ENCODE measurements around the gene RNF225.
"Not testable (repeated sequence)": the region's sequence is repeated elsewhere in the genome, so short reads cannot be mapped to it uniquely, and the experiment has no call there.

Gene RNF225

GRCh38 chr19:58428617-58429016, 33.2 kb downstream of the RNF225 start:
- in situ Hi-C loops (cut with HindIII; ENCODE audit: low sequenced_read_pairs), result no loop called here

GRCh38 chr19:58429745-58430144, 34.3 kb downstream of the RNF225 start:
- in situ Hi-C loops (cut with HindIII; ENCODE audit: low sequenced_read_pairs), result no loop called here
- no peak overlapping the region for H3K4me3 ChIP-seq (ENCODE audit: low read depth, low read length)
- no peak for TF ChIP-seq CTCF (IDR thresholded peaks at IDR 0.05; ENCODE audit: low read depth, low read length, missing control alignments)

More at GRCh38 chr19:58428617-58429016, 33.2 kb downstream of the RNF225 start:
- H3K4me3 ChIP-seq (ENCODE audit: low read depth, low read length), result no peak overlapping the region
- TF ChIP-seq CTCF (IDR thresholded peaks at IDR 0.05; ENCODE audit: low read depth, low read length, missing control alignments), result no peak
- DNase-seq (ENCODE audit: low read depth), result no peak

GRCh38 chr19:58434217-58434616, 38.8 kb downstream of the RNF225 start:
- no peak overlapping the region for H3K4me3 ChIP-seq (ENCODE audit: low read depth, low read length)
- in situ Hi-C loops (cut with HindIII; ENCODE audit: low sequenced_read_pairs), result no loop called here
- DNase-seq (ENCODE audit: low read depth), result no peak
- TF ChIP-seq CTCF (IDR thresholded peaks at IDR 0.05; ENCODE audit: low read depth, low read length, missing control alignments), result no peak

More at GRCh38 chr19:58429745-58430144, 34.3 kb downstream of the RNF225 start:
- DNase-seq (ENCODE audit: low read depth), result no peak

GRCh38 chr19:58439576-58440554, 44.4 kb downstream of the RNF225 start, which contains the start of gene ZNF132:
TSS of gene ZNF132 (minus strand) at chr19:58440153. CDS start at chr19:58439821, 332 bp downstream.
- in situ Hi-C loops (cut with HindIII; ENCODE audit: low sequenced_read_pairs), result no loop called here
- no peak for TF ChIP-seq CTCF (IDR thresholded peaks at IDR 0.05; ENCODE audit: low read depth, low read length, missing control alignments)
- peak within 1 kb of the TSS; percentile 57 for H3K4me3 ChIP-seq (ENCODE audit: low read depth, low read length)
- DNase-seq (ENCODE audit: low read depth), result peak; percentile 100

GRCh38 chr19:58440556-58440955, 45.1 kb downstream of the RNF225 start:
- in situ Hi-C loops (cut with HindIII; ENCODE audit: low sequenced_read_pairs), result no loop called here
- TF ChIP-seq CTCF (IDR thresholded peaks at IDR 0.05; ENCODE audit: low read depth, low read length, missing control alignments), result no peak
- DNase-seq (ENCODE audit: low read depth), result no peak
- H3K4me3 ChIP-seq (ENCODE audit: low read depth, low read length), result peak overlapping the region; percentile 57

- H3K4me3 ChIP-seq (ENCODE audit: low read depth, low read length); DNase-seq (ENCODE audit: low read depth); in situ Hi-C loops (cut with HindIII; ENCODE audit: low sequenced_read_pairs): not testable (repeated sequence)
These were observed 47.5 kb downstream of the RNF225 start for GRCh38 chr19:58442986-58443385.
